ENCODE data around the gene ACVR2B.

The ACVR2B gene

DNA sequence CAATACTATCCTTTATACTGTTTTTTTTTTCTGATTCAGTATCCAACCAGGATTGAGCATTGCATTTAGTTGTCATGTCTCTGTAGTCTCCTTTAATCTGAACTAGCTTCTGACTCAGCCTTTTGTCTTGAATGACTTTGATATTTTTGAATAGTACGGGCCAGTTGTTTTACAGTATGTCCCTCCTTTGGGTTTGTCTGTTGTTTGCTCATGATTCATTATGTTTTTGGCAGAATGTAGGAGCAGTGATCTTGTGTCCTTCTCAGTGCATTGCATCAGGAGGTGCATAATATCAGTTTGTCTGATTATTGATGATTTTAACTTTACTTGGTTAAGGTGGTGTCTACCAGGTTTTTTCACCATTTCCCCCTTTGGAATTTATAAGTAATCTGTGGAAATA, 63.0 kb downstream of the ACVR2B start:
- Histone ChIP-seq H3K36me3 (replicated peaks in 1 of 2; ENCODE audit: control insufficient read depth in 2 of 2, insufficient read depth in 2 of 2, low read length in 2 of 2) (peaks cover 5 to 85% of the 10 kb centered on the region in 2 donors), H3K27ac (replicated peaks; ENCODE audit: low read length) (no peak overlapping the region), H3K18ac (ENCODE audit: low read length) (no peak overlapping the region), H3K27me3 (ENCODE audit: control insufficient read depth in 3 of 3, insufficient read depth in 3 of 3, low read depth in 1 of 3, low read length in 3 of 3) (no peaks in the 10 kb centered on the region), H3K4ac (ENCODE audit: low read length) (no peak overlapping the region), H3K4me1 (ENCODE audit: control insufficient read depth in 2 of 2, insufficient read depth in 1 of 2, low read depth in 1 of 2, low read length in 2 of 2) (no peaks in the 10 kb centered on the region), H3K4me3 (ENCODE audit: low read length in 2 of 2) (no peak overlapping the region), H3K79me1 (ENCODE audit: low read depth, low read length) (no peaks in the 10 kb centered on the region), H2AK5ac (ENCODE audit: low read depth, low read length) (no peak overlapping the region), H2AFZ (ENCODE audit: low read length) (no peak overlapping the region), H4K91ac (ENCODE audit: low read depth, low read length, poor library complexity) (no peak overlapping the region), H3K23ac (ENCODE audit: low read depth, low read length, poor library complexity) (no peak overlapping the region), H2BK5ac (ENCODE audit: low read length) (no peak overlapping the region), H3K4me2 (ENCODE audit: insufficient read depth, low read length, poor library complexity, severe bottlenecking) (no peak overlapping the region), H2BK12ac (ENCODE audit: low read length) (no peak overlapping the region), H2BK120ac (ENCODE audit: low read depth, low read length) (no peak overlapping the region), H2BK15ac (ENCODE audit: low read length) (no peak overlapping the region), H3K14ac (ENCODE audit: low read length) (no peak overlapping the region), H3K9ac (ENCODE audit: low read depth, low read length, poor library complexity) (no peak overlapping the region), H3K9me3 (replicated peaks in 1 of 2; ENCODE audit: control insufficient read depth in 2 of 2, insufficient read depth in 1 of 2, low read depth in 1 of 2, low read length in 2 of 2) (no peaks in the 10 kb centered on the region), H4K8ac (ENCODE audit: low read depth, low read length) (no peak overlapping the region)
- no CpG with 5 or more reads among the region's 1 CpG for WGBS, 2 donors (ENCODE audit: extremely low coverage in 2 of 2, insufficient read length in 2 of 2, insufficient replicate concordance in 1 of 2)
- DNase-seq (ENCODE audit: low spot score), result no peak

GRCh38 chr3:38519000-38519399, 65.3 kb downstream of the ACVR2B start:
- Histone ChIP-seq H3K9me3 (replicated peaks in 1 of 2; ENCODE audit: control insufficient read depth in 2 of 2, insufficient read depth in 1 of 2, low read depth in 1 of 2, low read length in 2 of 2) (no peaks in the 10 kb centered on the region), H3K18ac (ENCODE audit: low read length) (no peak overlapping the region), H2BK15ac (ENCODE audit: low read length) (no peak overlapping the region), H3K4me2 (ENCODE audit: insufficient read depth, low read length, poor library complexity, severe bottlenecking) (no peak overlapping the region), H3K23ac (ENCODE audit: low read depth, low read length, poor library complexity) (no peak overlapping the region), H2AFZ (ENCODE audit: low read length) (no peak overlapping the region), H3K14ac (ENCODE audit: low read length) (no peak overlapping the region), H3K4me1 (ENCODE audit: control insufficient read depth in 2 of 2, insufficient read depth in 1 of 2, low read depth in 1 of 2, low read length in 2 of 2) (no peaks in the 10 kb centered on the region), H3K27me3 (ENCODE audit: control insufficient read depth in 3 of 3, insufficient read depth in 3 of 3, low read depth in 1 of 3, low read length in 3 of 3) (no peaks in the 10 kb centered on the region), H4K91ac (ENCODE audit: low read depth, low read length, poor library complexity) (no peak overlapping the region), H2AK5ac (ENCODE audit: low read depth, low read length) (no peak overlapping the region), H3K36me3 (replicated peaks in 1 of 2; ENCODE audit: control insufficient read depth in 2 of 2, insufficient read depth in 2 of 2, low read length in 2 of 2) (peaks cover 7 to 81% of the 10 kb centered on the region in 2 donors), H2BK120ac (ENCODE audit: low read depth, low read length) (no peak overlapping the region), H4K8ac (ENCODE audit: low read depth, low read length) (no peak overlapping the region), H2BK12ac (ENCODE audit: low read length) (no peak overlapping the region), H3K4me3 (ENCODE audit: low read length in 2 of 2) (no peak overlapping the region), H3K27ac (replicated peaks; ENCODE audit: low read length) (no peak overlapping the region), H2BK5ac (ENCODE audit: low read length) (no peak overlapping the region), H3K9ac (ENCODE audit: low read depth, low read length, poor library complexity) (no peak overlapping the region), H3K79me1 (ENCODE audit: low read depth, low read length) (no peaks in the 10 kb centered on the region), H3K4ac (ENCODE audit: low read length) (no peak overlapping the region)
- WGBS, 2 donors (ENCODE audit: extremely low coverage in 2 of 2, insufficient read length in 2 of 2, insufficient replicate concordance in 1 of 2), result no CpG with 5 or more reads among the region's 1 CpG
- DNase-seq (ENCODE audit: low spot score), result no peak

DNA sequence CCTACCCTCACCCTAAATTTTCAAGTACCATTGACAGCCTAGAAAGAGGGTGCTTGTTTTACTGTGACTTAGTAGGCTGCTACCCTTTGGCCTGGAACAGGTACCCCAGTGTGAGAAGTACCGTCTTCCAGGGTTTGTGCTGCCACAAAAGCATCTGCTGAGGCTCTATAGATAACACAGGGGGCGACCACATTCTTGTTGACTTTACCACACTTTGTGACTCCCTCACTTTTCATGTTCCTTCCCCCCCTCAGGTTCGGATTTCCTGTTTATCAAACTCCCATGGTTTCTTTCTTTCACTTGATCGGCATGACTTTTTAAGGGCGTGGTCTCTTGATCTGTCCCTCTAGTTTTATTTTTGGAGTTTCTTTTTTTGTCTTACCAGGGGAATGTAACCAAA, 66.0 kb downstream of the ACVR2B start:
- no peak overlapping the region for H3K4me2 ChIP-seq (ENCODE audit: insufficient read depth, low read length, poor library complexity, severe bottlenecking)
- H3K18ac ChIP-seq (ENCODE audit: low read length), result no peak overlapping the region
- WGBS, 2 donors (ENCODE audit: extremely low coverage in 2 of 2, insufficient read length in 2 of 2, insufficient replicate concordance in 1 of 2), result no CpG with 5 or more reads among the region's 5 CpGs

DNA sequence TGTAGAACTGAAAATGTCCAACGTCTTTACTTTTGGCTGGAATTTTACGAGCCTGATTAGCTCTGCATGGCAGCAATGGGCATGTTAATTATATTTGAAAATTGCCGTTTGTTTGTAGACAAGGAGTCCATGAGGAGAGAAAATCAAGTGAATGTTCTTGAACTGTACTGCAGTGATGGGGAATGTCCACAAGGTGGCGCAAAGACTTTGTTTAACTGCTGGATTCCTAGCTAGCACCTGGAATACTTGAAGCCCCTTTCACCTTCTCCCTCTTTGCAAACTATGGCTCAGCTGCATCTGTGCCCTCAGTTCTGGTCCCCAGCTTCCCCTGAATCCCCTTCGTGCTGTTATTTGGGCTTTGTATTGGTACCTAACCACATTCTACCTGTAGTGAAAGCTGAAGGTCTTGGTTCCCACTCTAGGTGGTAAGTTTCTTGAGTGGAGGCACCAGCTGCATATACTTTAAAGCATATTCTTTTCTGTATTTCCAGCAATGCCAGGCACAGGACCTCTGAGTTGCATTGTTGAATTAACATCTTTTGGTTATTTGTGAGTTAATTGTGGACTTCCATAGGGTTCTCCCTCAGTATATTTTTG, 67.8 kb downstream of the ACVR2B start:
- H3K14ac ChIP-seq (ENCODE audit: low read length), result no peak overlapping the region
- no peak overlapping the region for H2BK15ac ChIP-seq (ENCODE audit: low read length)
- H3K9ac ChIP-seq (ENCODE audit: low read depth, low read length, poor library complexity), result no peak overlapping the region
- no peaks in the 10 kb centered on the region for H3K9me3 ChIP-seq (replicated peaks in 1 of 2; ENCODE audit: control insufficient read depth in 2 of 2, insufficient read depth in 1 of 2, low read depth in 1 of 2, low read length in 2 of 2)
- H2BK5ac ChIP-seq (ENCODE audit: low read length), result no peak overlapping the region
- no peak overlapping the region for H3K18ac ChIP-seq (ENCODE audit: low read length)
- no peak overlapping the region for H4K8ac ChIP-seq (ENCODE audit: low read depth, low read length)
- H2AK5ac ChIP-seq (ENCODE audit: low read depth, low read length), result no peak overlapping the region
- peak; percentile 79 for DNase-seq (ENCODE audit: low spot score)
- H3K79me1 ChIP-seq (ENCODE audit: low read depth, low read length), result no peaks in the 10 kb centered on the region
- no peak overlapping the region for H3K23ac ChIP-seq (ENCODE audit: low read depth, low read length, poor library complexity)
- no peak overlapping the region for H3K4ac ChIP-seq (ENCODE audit: low read length)
- H3K4me3 ChIP-seq (ENCODE audit: low read length in 2 of 2), result no peak overlapping the region
- peaks cover 7 to 89% of the 10 kb centered on the region in 2 donors for H3K36me3 ChIP-seq (replicated peaks in 1 of 2; ENCODE audit: control insufficient read depth in 2 of 2, insufficient read depth in 2 of 2, low read length in 2 of 2)
- no peak overlapping the region for H2AFZ ChIP-seq (ENCODE audit: low read length)
- no peak overlapping the region for H3K27ac ChIP-seq (replicated peaks; ENCODE audit: low read length)
- no peaks in the 10 kb centered on the region for H3K27me3 ChIP-seq (ENCODE audit: control insufficient read depth in 3 of 3, insufficient read depth in 3 of 3, low read depth in 1 of 3, low read length in 3 of 3)
- no CpG with 5 or more reads among the region's 5 CpGs for WGBS, 2 donors (ENCODE audit: extremely low coverage in 2 of 2, insufficient read length in 2 of 2, insufficient replicate concordance in 1 of 2)
- H3K4me1 ChIP-seq (ENCODE audit: control insufficient read depth in 2 of 2, insufficient read depth in 1 of 2, low read depth in 1 of 2, low read length in 2 of 2), result no peaks in the 10 kb centered on the region
- H3K4me2 ChIP-seq (ENCODE audit: insufficient read depth, low read length, poor library complexity, severe bottlenecking), result no peak overlapping the region
- H4K91ac ChIP-seq (ENCODE audit: low read depth, low read length, poor library complexity), result no peak overlapping the region
- no peak overlapping the region for H2BK12ac ChIP-seq (ENCODE audit: low read length)
- no peak overlapping the region for H2BK120ac ChIP-seq (ENCODE audit: low read depth, low read length)

More for the DNA sequence above, 66.0 kb downstream of the ACVR2B start:
- Histone ChIP-seq H3K4me3 (ENCODE audit: low read length in 2 of 2) (no peak overlapping the region), H3K4me1 (ENCODE audit: control insufficient read depth in 2 of 2, insufficient read depth in 1 of 2, low read depth in 1 of 2, low read length in 2 of 2) (no peaks in the 10 kb centered on the region), H2BK15ac (ENCODE audit: low read length) (no peak overlapping the region), H2BK5ac (ENCODE audit: low read length) (no peak overlapping the region), H3K23ac (ENCODE audit: low read depth, low read length, poor library complexity) (no peak overlapping the region), H4K91ac (ENCODE audit: low read depth, low read length, poor library complexity) (no peak overlapping the region), H2AK5ac (ENCODE audit: low read depth, low read length) (no peak overlapping the region), H3K36me3 (replicated peaks in 1 of 2; ENCODE audit: control insufficient read depth in 2 of 2, insufficient read depth in 2 of 2, low read length in 2 of 2) (peaks cover 8 to 83% of the 10 kb centered on the region in 2 donors), H4K8ac (ENCODE audit: low read depth, low read length) (no peak overlapping the region), H3K4ac (ENCODE audit: low read length) (no peak overlapping the region), H3K27ac (replicated peaks; ENCODE audit: low read length) (no peak overlapping the region), H3K79me1 (ENCODE audit: low read depth, low read length) (no peaks in the 10 kb centered on the region), H3K14ac (ENCODE audit: low read length) (no peak overlapping the region), H2AFZ (ENCODE audit: low read length) (no peak overlapping the region), H3K27me3 (ENCODE audit: control insufficient read depth in 3 of 3, insufficient read depth in 3 of 3, low read depth in 1 of 3, low read length in 3 of 3) (no peaks in the 10 kb centered on the region), H2BK120ac (ENCODE audit: low read depth, low read length) (no peak overlapping the region), H3K9ac (ENCODE audit: low read depth, low read length, poor library complexity) (no peak overlapping the region), H3K9me3 (replicated peaks in 1 of 2; ENCODE audit: control insufficient read depth in 2 of 2, insufficient read depth in 1 of 2, low read depth in 1 of 2, low read length in 2 of 2) (no peaks in the 10 kb centered on the region), H2BK12ac (ENCODE audit: low read length) (no peak overlapping the region)
- no peak for DNase-seq (ENCODE audit: low spot score)

All from neuronal stem cell (in vitro differentiated cells).